ENCODE data around the gene TBC1D8. TPM values are rescaled to one million over a fixed set of nuclear protein-coding genes. Genes with fewer than 3 reads are reported as not detected.
A peak's percentile ranks its signal among the peaks of the same experiment; 100 is the strongest.

TBC1D8 gene
- total and polyA plus RNA-seq, 3 donors from 2014 or later = 62.2 to 125 (median 90.1) TPM

DNA sequence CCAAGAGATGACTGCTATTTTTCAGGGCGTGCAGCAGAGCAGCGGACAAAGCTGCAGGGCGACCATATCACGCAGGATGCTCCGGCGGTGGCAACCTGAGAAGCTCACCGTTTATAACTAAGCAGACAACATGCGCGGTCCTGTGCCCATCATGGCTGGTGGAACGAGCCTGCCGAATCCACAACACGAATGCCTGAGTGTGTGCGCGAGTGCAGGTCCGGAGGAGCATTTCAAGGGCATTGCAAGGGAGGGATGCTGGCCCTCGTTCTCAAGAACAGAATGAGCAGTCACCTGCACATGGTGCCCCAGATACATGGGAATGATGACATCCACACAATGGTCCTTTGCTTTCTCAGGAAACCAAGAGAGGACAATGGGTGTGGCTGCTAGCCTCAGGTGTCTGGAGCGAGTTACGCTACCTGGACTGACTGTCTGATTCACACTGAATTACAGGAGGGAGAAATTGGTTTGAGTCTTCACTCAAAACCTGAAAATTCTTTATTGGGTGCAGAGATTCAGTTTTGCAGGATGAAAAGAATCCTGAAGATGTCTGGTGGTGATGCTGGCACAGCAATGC lies 39.8 kb downstream of the TBC1D8 start:
- H3K4me1 ChIP-seq = peaks cover 36% of the 10 kb centered on the region
- H3K27me3 ChIP-seq = no peaks in the 10 kb centered on the region
- no peak for DNase-seq
- intact Hi-C loops (cut with DNase I; ENCODE audit: low total_unique reads) = no loop called here
- 89 to 98% methylated on average over 18 of the region's 18 CpGs for WGBS, 2 donors
- no peak overlapping the region for H3K4me3 ChIP-seq
- H3K36me3 ChIP-seq (ENCODE audit: low read depth, missing control alignments) = no peaks in the 10 kb centered on the region
- no peaks in the 10 kb centered on the region for H3K9me3 ChIP-seq
- TF ChIP-seq, protein P1, sequence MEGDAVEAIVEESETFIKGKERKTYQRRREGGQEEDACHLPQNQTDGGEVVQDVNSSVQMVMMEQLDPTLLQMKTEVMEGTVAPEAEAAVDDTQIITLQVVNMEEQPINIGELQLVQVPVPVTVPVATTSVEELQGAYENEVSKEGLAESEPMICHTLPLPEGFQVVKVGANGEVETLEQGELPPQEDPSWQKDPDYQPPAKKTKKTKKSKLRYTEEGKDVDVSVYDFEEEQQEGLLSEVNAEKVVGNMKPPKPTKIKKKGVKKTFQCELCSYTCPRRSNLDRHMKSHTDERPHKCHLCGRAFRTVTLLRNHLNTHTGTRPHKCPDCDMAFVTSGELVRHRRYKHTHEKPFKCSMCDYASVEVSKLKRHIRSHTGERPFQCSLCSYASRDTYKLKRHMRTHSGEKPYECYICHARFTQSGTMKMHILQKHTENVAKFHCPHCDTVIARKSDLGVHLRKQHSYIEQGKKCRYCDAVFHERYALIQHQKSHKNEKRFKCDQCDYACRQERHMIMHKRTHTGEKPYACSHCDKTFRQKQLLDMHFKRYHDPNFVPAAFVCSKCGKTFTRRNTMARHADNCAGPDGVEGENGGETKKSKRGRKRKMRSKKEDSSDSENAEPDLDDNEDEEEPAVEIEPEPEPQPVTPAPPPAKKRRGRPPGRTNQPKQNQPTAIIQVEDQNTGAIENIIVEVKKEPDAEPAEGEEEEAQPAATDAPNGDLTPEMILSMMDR (IDR thresholded peaks at IDR 0.05) = no peak
- TF ChIP-seq POLR2A (IDR thresholded peaks at IDR 0.05) = no peak
- H3K27ac ChIP-seq = no peak overlapping the region

DNA sequence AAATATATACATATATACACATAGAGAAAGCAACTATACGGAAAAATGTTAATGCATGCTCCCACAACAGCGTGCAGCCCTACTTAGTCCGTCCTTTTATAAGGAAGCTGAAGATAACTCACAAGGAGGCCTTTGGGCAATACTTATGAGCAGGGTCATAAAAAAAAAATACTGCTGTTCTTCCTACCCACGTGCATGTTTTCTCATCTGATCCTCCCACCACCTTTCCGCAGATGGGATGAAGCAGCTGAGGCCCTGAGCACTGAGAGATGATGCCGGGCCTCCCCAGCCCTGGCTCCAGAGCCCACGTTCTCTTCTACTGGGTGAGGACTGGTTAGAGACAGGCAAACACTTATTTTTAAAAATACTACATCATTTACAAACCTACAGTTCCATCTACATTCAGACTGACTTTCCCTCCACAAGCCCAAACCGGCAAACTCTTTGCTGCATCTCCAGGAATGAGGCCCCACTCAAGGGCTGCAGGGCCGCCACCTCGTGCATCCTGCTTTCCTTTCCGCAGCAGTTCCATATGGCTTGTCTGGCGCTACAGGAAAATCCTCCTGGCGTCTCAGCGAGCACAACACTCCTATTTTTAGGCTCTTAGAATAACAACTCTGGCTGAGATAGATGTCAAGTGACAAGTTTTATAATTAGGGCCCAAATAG lies 41.6 kb downstream of the TBC1D8 start:
- intact Hi-C loops (cut with DNase I; ENCODE audit: low total_unique reads) = no loop called here
- Histone ChIP-seq H3K36me3 (ENCODE audit: low read depth, missing control alignments) (no peaks in the 10 kb centered on the region), H3K9me3 (no peaks in the 10 kb centered on the region), H3K27me3 (no peaks in the 10 kb centered on the region), H3K27ac (no peak overlapping the region), H3K4me1 (peaks cover 29% of the 10 kb centered on the region), H3K4me3 (no peak overlapping the region)
- WGBS, 2 donors = 61 to 70% methylated on average over 14 of the region's 14 CpGs
- no peak for TF ChIP-seq POLR2A (IDR thresholded peaks at IDR 0.05)
- TF ChIP-seq, protein P1 (IDR thresholded peaks at IDR 0.05) = no peak
- no peak for DNase-seq

DNA sequence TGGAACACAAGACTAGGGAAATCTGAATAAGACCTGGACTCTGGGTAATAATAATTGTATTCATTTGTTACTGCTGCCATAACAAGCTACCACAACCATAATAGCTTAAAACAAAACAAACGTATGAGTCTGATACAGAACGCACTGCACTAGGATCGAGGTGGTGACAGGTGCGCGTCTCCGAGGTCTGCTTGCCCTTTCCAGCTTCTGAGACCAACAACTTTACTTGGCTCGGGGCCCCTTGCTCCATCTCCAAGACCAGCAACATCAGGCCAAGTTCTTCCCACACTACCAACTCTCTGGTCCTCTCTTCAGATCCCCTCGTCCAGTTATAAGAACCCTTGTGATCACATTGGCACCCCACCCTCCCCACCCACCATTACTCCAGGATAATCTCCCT lies 42.8 kb downstream of the TBC1D8 start:
- Histone ChIP-seq H3K27me3 (no peaks in the 10 kb centered on the region), H3K9me3 (no peaks in the 10 kb centered on the region), H3K36me3 (ENCODE audit: low read depth, missing control alignments) (no peaks in the 10 kb centered on the region), H3K27ac (peak overlapping the region in 1 of 2 donors; percentile 19), H3K4me1 (peaks cover 25% of the 10 kb centered on the region), H3K4me3 (no peak overlapping the region)
- WGBS, 2 donors = 82 to 85% methylated on average over 8 of the region's 8 CpGs
- no peak for DNase-seq
- intact Hi-C loops (cut with DNase I; ENCODE audit: low total_unique reads) = no loop called here
- TF ChIP-seq, protein P1 (IDR thresholded peaks at IDR 0.05) = no peak
- no peak for TF ChIP-seq POLR2A (IDR thresholded peaks at IDR 0.05)

DNA sequence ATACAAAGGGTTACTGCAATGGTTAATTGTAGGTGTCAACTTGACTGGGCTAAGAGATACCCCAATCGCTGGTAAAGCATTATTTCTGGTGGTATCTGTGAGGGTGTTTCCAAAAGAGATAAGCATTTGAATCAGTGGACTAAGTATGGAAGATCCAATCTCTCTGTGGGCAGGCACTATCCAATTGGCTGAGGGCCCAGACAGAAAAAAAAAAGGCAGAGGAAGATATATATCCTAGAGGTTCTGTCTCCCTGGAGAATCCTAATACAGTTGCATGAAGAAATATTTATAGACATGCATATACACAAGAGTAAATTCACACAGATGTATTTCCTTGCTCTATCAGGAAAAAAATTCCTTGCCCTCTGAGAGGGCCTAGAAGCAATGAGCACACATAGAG lies 43.9 kb downstream of the TBC1D8 start:
- Histone ChIP-seq H3K4me3 (no peak overlapping the region), H3K9me3 (no peaks in the 10 kb centered on the region), H3K36me3 (ENCODE audit: low read depth, missing control alignments) (no peaks in the 10 kb centered on the region), H3K27ac (peak overlapping the region in 1 of 2 donors; percentile 1), H3K4me1 (peaks cover 16% of the 10 kb centered on the region), H3K27me3 (no peaks in the 10 kb centered on the region)
- no peak for DNase-seq
- WGBS, 2 donors = 56 to 74% methylated on average over 1 of the region's 1 CpG
- TF ChIP-seq, protein P1 (IDR thresholded peaks at IDR 0.05) = no peak
- no peak for TF ChIP-seq POLR2A (IDR thresholded peaks at IDR 0.05)
- intact Hi-C loops (cut with DNase I; ENCODE audit: low total_unique reads) = no loop called here

All from testis (tissue), 3 donors.